Transverse colon (tissue), 4 donors: ENCODE results near the gene VPS18. TPM values are rescaled to one million over a fixed set of nuclear protein-coding genes. Genes with fewer than 3 reads are reported as not detected.

ENCODE experiments used
- DNase-seq: peaks from one replicate; pipeline ENCODE4 v3.0.0-alpha.2; 2019
- H3K27ac ChIP-seq, 4 donors: fragments of 200-600 bp; sonication (generic); 2 replicates each; pipeline ENCODE4 v1.5.1; 2016 to 2018; ENCODE audit warnings: inconsistent platforms in 4 of 4
- H3K27me3 ChIP-seq: fragments of 200-600 bp; sonication (generic); 2 replicates; pipeline ENCODE4 v1.5.1; 2017; ENCODE audit warnings: inconsistent platforms
- H3K36me3 ChIP-seq, 4 donors: fragments of 200-600 bp; sonication (generic); 2 replicates each; pipeline ENCODE4 v1.5.1; 2017 to 2019; ENCODE audit warnings: inconsistent platforms in 4 of 4
- H3K4me1 ChIP-seq, 4 donors: fragments of 200-600 bp; sonication (generic); 2 replicates each; pipeline ENCODE4 v1.5.1; 2017 to 2020; ENCODE audit warnings: inconsistent platforms in 4 of 4
- H3K4me3 ChIP-seq, 4 donors: fragments of 200-600 bp; sonication (generic); 1 replicate in 1 of 4; 2 replicates in 3 of 4; pipeline versions ENCODE4 v1.5.1 to v1.6.1; 2017 to 2019; ENCODE audit warnings: inconsistent platforms in 4 of 4
- H3K9me3 ChIP-seq, 2 donors: fragments of 200-600 bp; sonication (generic); 2 replicates each; pipeline ENCODE4 v1.5.1; 2017 to 2019; ENCODE audit warnings: inconsistent platforms in 2 of 2
- EP300 ChIP-seq: sonication (generic); formaldehyde crosslinking; IDR thresholded peaks from one replicate; pipeline ENCODE4 v1.6.1; 2017; ENCODE audit warnings: antibody characterized with exemption, low read depth
- POLR2A ChIP-seq: fragments of 450-650 bp; IDR thresholded peaks from one replicate; pipeline ENCODE4 v1.6.1; 2016; ENCODE audit warnings: antibody characterized with exemption, mild to moderate bottlenecking, moderate library complexity
- POLR2AphosphoS5 ChIP-seq, 3 donors: sonication (generic); formaldehyde crosslinking; IDR thresholded peaks; one replicate each; pipeline ENCODE4 v1.6.1; 2016; ENCODE audit warnings: antibody characterized with exemption in 3 of 3
- WGBS, 2 donors: methylation state at CpG; one replicate each; pipeline ENCODE4 v1.1.5; 2018; ENCODE audit warnings: low coverage in 1 of 2; 5-methylcytosine and 5-hydroxymethylcytosine counted together
- in situ Hi-C, 4 donors: fragments of 200-750 bp; cut with MboI; loops; one replicate each; pipeline versions ENCODE4 v1.15.0 to v1.15.1; 2017; ENCODE audit warnings: low sequenced_read_pairs in 3 of 4, low pct_ligation_motif_present in 1 of 4, low pct_unique_long_range_greater_than_20kb in 1 of 4
- intact Hi-C: fragments of 100-400 bp; cut with DNase I; formaldehyde crosslinking; loops from one replicate; pipeline ENCODE4 v1.15.1; 2023; ENCODE audit warnings: low total_unique reads
- total RNA-seq, 4 donors: library from RNA; depleted of rRNA; stranded (reverse); fragments of >200 nt; gene quantifications; one replicate each; pipeline ENCODE4 v1.1.0, GENCODE V29; 2016
- TF ChIP-seq, protein P1 (sequence below), 5 experiments: fragments of 200-600 bp in 3 of 5; fragments of 450-650 bp in 2 of 5; sonication (generic) in 3 of 5; IDR thresholded peaks; 1 replicate in 2 of 5; 2 replicates in 3 of 5; pipeline ENCODE4 v1.5.1; 2016 to 2017; ENCODE audit warnings: antibody characterized with exemption in 5 of 5, inconsistent platforms in 3 of 5, mild to moderate bottlenecking in 2 of 5, moderate library complexity in 1 of 5

VPS18 gene
- total RNA-seq, 4 donors from 2014 or later = 18.3 to 58.7 (median 21.0) TPM

DNA sequence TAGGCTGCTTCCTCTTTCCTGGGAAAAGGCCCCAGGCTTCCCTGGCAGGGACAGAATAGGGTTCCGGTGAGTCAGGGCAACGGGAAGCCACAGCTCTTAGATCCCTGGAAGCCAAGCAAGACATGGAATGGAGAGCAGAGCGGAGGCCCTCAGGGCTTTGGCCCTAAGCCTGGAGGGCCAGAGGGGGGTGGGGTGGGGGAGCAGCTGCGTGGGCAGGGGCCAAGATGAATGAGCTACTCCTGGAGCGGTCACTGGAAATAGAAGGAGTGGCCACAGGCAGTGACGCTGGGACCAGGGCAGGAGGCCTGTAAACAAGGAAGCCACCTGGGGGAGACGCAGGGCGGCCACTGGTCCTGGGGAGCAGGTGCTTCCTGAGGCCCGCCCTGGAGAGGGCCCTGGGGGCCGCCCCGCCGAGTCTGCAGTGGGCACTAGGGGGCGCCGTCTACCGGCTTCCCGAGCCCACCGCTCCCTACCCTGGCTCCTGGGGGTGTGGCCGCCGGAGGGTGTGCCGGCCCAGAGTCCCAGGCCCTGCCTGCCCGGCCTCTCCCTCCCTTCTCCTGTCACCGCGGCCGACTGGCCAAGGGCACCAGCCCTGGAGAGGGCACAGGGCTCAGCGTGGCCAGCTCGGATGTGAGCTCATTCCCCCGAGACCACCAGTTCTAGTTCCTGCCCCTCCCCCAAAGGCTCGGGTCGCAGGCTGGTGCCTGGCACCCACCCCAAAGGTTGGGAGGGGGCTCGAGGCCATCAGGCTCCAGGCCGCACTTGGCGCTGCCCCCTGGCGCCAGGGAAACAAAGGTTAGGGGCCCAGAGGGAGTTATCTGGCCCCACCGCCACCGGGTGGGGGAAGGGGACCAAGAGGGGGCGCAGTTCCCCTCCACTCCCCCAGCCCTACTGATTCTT lies 12.1 kb downstream of the VPS18 start:
- 5% methylated on average over 24 of the region's 36 CpGs; no CpG with 5 or more reads in 1 of the 2 donors for WGBS, 2 donors
- peaks cover 0 to 6% (median 0%) of the 10 kb centered on the region in 4 donors for H3K36me3 ChIP-seq
- H3K4me1 ChIP-seq = peaks cover 24 to 57% (median 34%) of the 10 kb centered on the region in 4 donors
- peak overlapping the region; percentile 89 to 97 (median 94) for H3K27ac ChIP-seq
- TF ChIP-seq POLR2AphosphoS5 (IDR thresholded peaks at IDR 0.05) = peak; percentile 28 to 80 (median 65)
- TF ChIP-seq, protein P1, sequence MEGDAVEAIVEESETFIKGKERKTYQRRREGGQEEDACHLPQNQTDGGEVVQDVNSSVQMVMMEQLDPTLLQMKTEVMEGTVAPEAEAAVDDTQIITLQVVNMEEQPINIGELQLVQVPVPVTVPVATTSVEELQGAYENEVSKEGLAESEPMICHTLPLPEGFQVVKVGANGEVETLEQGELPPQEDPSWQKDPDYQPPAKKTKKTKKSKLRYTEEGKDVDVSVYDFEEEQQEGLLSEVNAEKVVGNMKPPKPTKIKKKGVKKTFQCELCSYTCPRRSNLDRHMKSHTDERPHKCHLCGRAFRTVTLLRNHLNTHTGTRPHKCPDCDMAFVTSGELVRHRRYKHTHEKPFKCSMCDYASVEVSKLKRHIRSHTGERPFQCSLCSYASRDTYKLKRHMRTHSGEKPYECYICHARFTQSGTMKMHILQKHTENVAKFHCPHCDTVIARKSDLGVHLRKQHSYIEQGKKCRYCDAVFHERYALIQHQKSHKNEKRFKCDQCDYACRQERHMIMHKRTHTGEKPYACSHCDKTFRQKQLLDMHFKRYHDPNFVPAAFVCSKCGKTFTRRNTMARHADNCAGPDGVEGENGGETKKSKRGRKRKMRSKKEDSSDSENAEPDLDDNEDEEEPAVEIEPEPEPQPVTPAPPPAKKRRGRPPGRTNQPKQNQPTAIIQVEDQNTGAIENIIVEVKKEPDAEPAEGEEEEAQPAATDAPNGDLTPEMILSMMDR (IDR thresholded peaks at IDR 0.05) = peak; percentile 87 to 97 (median 89)
- no peak for TF ChIP-seq EP300
- TF ChIP-seq POLR2A = peak; percentile 83
- no peaks in the 10 kb centered on the region for H3K27me3 ChIP-seq
- in situ Hi-C loops = loop anchor here (10.0 to 25.0 kb wide), 3 partner anchors 106 to 278 kb away; no protein-coding TSS in a partner anchor
- peak overlapping the region; percentile 12 to 52 (median 34) for H3K4me3 ChIP-seq
- intact Hi-C loops = no loop called here
- no peaks in the 10 kb centered on the region for H3K9me3 ChIP-seq
- peak; percentile 96 for DNase-seq

GRCh38 chr15:40906991-40907802 lies 12.9 kb downstream of the VPS18 start:
- DNase-seq = peak; percentile 75
- Histone ChIP-seq H3K36me3 (peaks cover 0 to 6% (median 0%) of the 10 kb centered on the region in 4 donors), H3K4me3 (peak overlapping the region; percentile 12 to 52 (median 34)), H3K4me1 (peaks cover 24 to 57% (median 34%) of the 10 kb centered on the region in 4 donors), H3K27ac (peak overlapping the region; percentile 89 to 97 (median 94)), H3K27me3 (no peaks in the 10 kb centered on the region), H3K9me3 (no peaks in the 10 kb centered on the region)
- WGBS, 2 donors = 18% methylated on average over 16 of the region's 22 CpGs; no CpG with 5 or more reads in 1 of the 2 donors
- intact Hi-C loops = no loop called here
- TF ChIP-seq POLR2AphosphoS5 (IDR thresholded peaks at IDR 0.05) (peak in 2 of 3 donors; percentile 28 to 38), POLR2A (peak; percentile 34), EP300 (no peak)
- TF ChIP-seq, protein P1 (IDR thresholded peaks at IDR 0.05) = no peak
- in situ Hi-C loops = loop anchor here (10.0 to 25.0 kb wide), 3 partner anchors 105 to 278 kb away; no protein-coding TSS in a partner anchor

DNA sequence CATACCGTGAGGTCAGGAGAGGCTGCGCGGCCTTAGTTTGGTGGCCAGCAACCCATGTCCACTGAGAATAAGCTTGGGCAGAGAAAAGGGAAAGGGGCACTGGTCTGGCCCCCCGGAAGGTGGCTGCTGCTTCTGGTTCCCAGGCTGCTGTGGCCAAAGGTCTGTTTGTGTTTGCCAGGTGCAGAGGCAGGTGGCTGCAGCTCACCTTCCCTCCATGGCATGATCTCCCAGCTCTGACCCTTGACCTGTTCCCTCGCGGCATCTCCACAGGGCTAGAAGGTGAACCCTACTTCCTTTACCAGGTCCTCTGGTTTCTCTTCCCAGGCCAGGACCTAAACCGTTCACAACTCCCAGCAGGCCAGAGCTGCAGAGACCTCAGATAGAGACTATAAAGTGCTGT lies 13.8 kb downstream of the VPS18 start:
- Histone ChIP-seq H3K36me3 (no peaks in the 10 kb centered on the region), H3K27me3 (no peaks in the 10 kb centered on the region), H3K4me1 (peaks cover 24 to 57% (median 34%) of the 10 kb centered on the region in 4 donors), H3K27ac (peak overlapping the region; percentile 89 to 97 (median 94)), H3K4me3 (no peak overlapping the region), H3K9me3 (no peaks in the 10 kb centered on the region)
- intact Hi-C loops (no loop called here), in situ Hi-C loops (loop anchor here (10.0 to 25.0 kb wide), 3 partner anchors 104 to 277 kb away; no protein-coding TSS in a partner anchor)
- 65% methylated on average over 7 of the region's 7 CpGs; no CpG with 5 or more reads in 1 of the 2 donors for WGBS, 2 donors
- TF ChIP-seq POLR2AphosphoS5 (IDR thresholded peaks at IDR 0.05) (no peak), EP300 (no peak), POLR2A (no peak)
- TF ChIP-seq, protein P1 (IDR thresholded peaks at IDR 0.05) = no peak
- DNase-seq = no peak
